Keratinocyte (primary cell): ENCODE measurements around the gene ATPAF1. TPM values are rescaled to one million over a fixed set of nuclear protein-coding genes. Genes with fewer than 3 reads are reported as not detected.

Source experiments
- DNase-seq: peaks from one replicate; pipeline ENCODE4 v3.0.0-alpha.2; 2011; ENCODE audit warnings: low read depth, missing footprints, low spot score
- FAIRE-seq: peaks from 2 replicates; lab custom pipeline; 2011; peaks lifted over from hg19 to GRCh38; lab: Jason Lieb, UNC
- H2AFZ ChIP-seq: 2 replicates; pipeline ENCODE4 v1.6.0; 2012; ENCODE audit warnings: low read length, control low read depth, inconsistent platforms; ENCODE audit not compliant: control insufficient read depth
- H3K27ac ChIP-seq: 2 replicates; pipeline ENCODE4 v1.5.1; 2011; ENCODE audit warnings: low read length; ENCODE audit not compliant: control insufficient read depth, insufficient read depth
- H3K27me3 ChIP-seq: 3 replicates; pipeline ENCODE4 v1.6.0; 2011; ENCODE audit warnings: low read length; ENCODE audit not compliant: control insufficient read depth, insufficient read depth; ENCODE audit errors: extremely low read depth
- H3K36me3 ChIP-seq, 2 experiments: 2 replicates in 1 of 2; 3 replicates in 1 of 2; pipeline ENCODE4 v1.5.1; 2011; ENCODE audit warnings: low read length in 2 of 2, mild to moderate bottlenecking in 1 of 2; ENCODE audit not compliant: control insufficient read depth in 2 of 2, insufficient read depth in 2 of 2; ENCODE audit errors: extremely low read depth in 1 of 2
- H3K4me1 ChIP-seq: 3 replicates; pipeline ENCODE4 v1.5.1; 2011; ENCODE audit warnings: low read length; ENCODE audit not compliant: control insufficient read depth, insufficient read depth; ENCODE audit errors: extremely low read depth
- H3K4me2 ChIP-seq: 3 replicates; pipeline ENCODE4 v1.6.0; 2011; ENCODE audit warnings: low read depth, low read length; ENCODE audit not compliant: control insufficient read depth, insufficient read depth; ENCODE audit errors: extremely low read depth
- H3K4me3 ChIP-seq, 3 experiments: fragments of 200-600 bp in 1 of 3; sonication (generic) in 1 of 3; 2 replicates in 2 of 3; 3 replicates in 1 of 3; pipeline ENCODE4 v1.5.1; 2011 to 2016; ENCODE audit warnings: low read length in 3 of 3, mild to moderate bottlenecking in 3 of 3, control low read depth in 2 of 3, inconsistent platforms in 1 of 3, low read depth in 1 of 3, mixed read lengths in 1 of 3, mixed run types in 1 of 3, moderate library complexity in 1 of 3; ENCODE audit not compliant: control insufficient read depth in 2 of 3, insufficient read depth in 2 of 3; ENCODE audit errors: extremely low read depth in 1 of 3
- H3K79me2 ChIP-seq: 2 replicates; pipeline ENCODE4 v1.6.0; 2012; ENCODE audit warnings: low read length; ENCODE audit not compliant: control insufficient read depth, insufficient read depth
- H3K9ac ChIP-seq: 3 replicates; pipeline ENCODE4 v1.6.0; 2011; ENCODE audit warnings: low read length; ENCODE audit not compliant: control insufficient read depth, insufficient read depth; ENCODE audit errors: extremely low read depth
- H3K9me1 ChIP-seq: 3 replicates; pipeline ENCODE4 v1.6.0; 2011; ENCODE audit warnings: low read length; ENCODE audit not compliant: control insufficient read depth, insufficient read depth; ENCODE audit errors: extremely low read depth
- H3K9me3 ChIP-seq: 2 replicates; pipeline ENCODE4 v1.5.1; 2012; ENCODE audit warnings: low read depth, low read length; ENCODE audit not compliant: control insufficient read depth
- H4K20me1 ChIP-seq: 3 replicates; pipeline ENCODE4 v1.6.0; 2011; ENCODE audit warnings: low read length; ENCODE audit not compliant: control insufficient read depth, insufficient read depth; ENCODE audit errors: extremely low read depth
- EZH2 ChIP-seq: IDR thresholded peaks from one replicate; pipeline ENCODE4 v1.6.1; 2012; ENCODE audit warnings: inconsistent platforms, mild to moderate bottlenecking, low read length, moderate library complexity
- dilution Hi-C: fragments of 300-500 bp; cut with MboI; formaldehyde crosslinking; loops from one replicate; pipeline ENCODE4 v1.7.0; 2020; ENCODE audit warnings: low sequenced_read_pairs; ENCODE audit not compliant: extremely low pct_ligation_motif_present
- polyA plus RNA-seq, 5 experiments: library from polyadenylated mRNA; depleted of rRNA in 3 of 5; stranded (reverse) in 3 of 5; stranded (forward) in 1 of 5; unstranded in 1 of 5; fragments of >200 nt; gene quantifications; 1 replicate in 1 of 5; 2 replicates in 3 of 5; 3 replicates in 1 of 5; pipeline versions ENCODE4 v1.2.1 to v1.2.3, GENCODE V29; 2011 to 2012; ENCODE audit warnings: missing spikeins in 2 of 5, low read depth in 1 of 5, low replicate concordance in 1 of 5
- TF ChIP-seq, protein P1 (sequence below), 3 experiments: IDR thresholded peaks in 1 of 3; conservative IDR thresholded peaks in 1 of 3; optimal IDR thresholded peaks in 1 of 3; 2 replicates in 2 of 3; 3 replicates in 1 of 3; pipeline versions ENCODE3 to v1.5.1; 2011; ENCODE audit warnings: low read length in 3 of 3, mild to moderate bottlenecking in 3 of 3, moderate library complexity in 2 of 3, control low read depth in 1 of 3, inconsistent platforms in 1 of 3; ENCODE audit not compliant: insufficient read depth in 2 of 3; ENCODE audit errors: extremely low read depth in 1 of 3

The ATPAF1 gene
- polyA plus RNA-seq, 1 donor (not counting 4 experiments of a cell fraction or from before 2014, with no cell fraction given) = 55.6 TPM

DNA sequence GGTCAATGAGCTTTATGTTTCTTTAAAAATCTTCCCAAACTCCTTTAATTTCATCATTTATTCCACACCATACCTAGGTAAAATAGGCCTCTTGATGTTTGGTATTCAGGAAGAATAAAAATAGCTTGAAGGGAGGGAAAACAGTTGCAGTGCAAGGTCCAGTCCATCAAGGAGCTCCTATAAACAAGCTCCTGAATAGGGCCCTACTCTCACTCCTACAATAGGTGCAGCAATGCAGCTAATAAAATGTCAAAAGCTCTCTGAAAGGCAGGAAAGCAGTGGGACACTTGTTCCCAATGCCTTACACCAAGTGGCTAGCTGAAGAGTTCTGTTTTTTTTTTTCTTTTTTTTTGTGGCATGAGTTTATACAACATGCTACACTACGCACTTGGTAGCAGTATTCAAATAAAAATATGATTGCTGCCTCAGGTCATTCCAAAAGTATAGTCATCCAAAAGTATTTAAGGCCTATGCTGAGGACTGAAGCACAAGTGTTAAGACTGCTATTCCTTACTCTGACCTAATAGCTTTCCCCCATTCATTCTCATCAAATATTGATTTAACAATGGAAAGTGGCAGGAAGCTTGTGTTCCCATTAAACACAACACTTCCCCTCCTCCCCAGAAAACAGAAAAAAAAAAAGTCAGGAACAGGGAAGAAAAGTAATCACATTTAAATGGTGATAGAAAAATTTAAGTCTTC is 13.3 kb upstream of the ATPAF1 start:
- Histone ChIP-seq H3K27me3 (no peaks in the 10 kb centered on the region), H3K9ac (no peak overlapping the region), H2AFZ (no peak overlapping the region), H3K9me1 (no peaks in the 10 kb centered on the region), H3K4me2 (no peak overlapping the region), H3K9me3 (no peaks in the 10 kb centered on the region), H3K4me1 (no peaks in the 10 kb centered on the region), H3K27ac (no peak overlapping the region), H3K79me2 (no peaks in the 10 kb centered on the region), H3K36me3 (peaks cover 18 to 31% of the 10 kb centered on the region in 2 experiments), H3K4me3 (no peak overlapping the region), H4K20me1 (no peaks in the 10 kb centered on the region)
- DNase-seq (no peak), FAIRE-seq (no peak)
- dilution Hi-C loops = no loop called here
- no peak for TF ChIP-seq EZH2
- TF ChIP-seq, protein P1, sequence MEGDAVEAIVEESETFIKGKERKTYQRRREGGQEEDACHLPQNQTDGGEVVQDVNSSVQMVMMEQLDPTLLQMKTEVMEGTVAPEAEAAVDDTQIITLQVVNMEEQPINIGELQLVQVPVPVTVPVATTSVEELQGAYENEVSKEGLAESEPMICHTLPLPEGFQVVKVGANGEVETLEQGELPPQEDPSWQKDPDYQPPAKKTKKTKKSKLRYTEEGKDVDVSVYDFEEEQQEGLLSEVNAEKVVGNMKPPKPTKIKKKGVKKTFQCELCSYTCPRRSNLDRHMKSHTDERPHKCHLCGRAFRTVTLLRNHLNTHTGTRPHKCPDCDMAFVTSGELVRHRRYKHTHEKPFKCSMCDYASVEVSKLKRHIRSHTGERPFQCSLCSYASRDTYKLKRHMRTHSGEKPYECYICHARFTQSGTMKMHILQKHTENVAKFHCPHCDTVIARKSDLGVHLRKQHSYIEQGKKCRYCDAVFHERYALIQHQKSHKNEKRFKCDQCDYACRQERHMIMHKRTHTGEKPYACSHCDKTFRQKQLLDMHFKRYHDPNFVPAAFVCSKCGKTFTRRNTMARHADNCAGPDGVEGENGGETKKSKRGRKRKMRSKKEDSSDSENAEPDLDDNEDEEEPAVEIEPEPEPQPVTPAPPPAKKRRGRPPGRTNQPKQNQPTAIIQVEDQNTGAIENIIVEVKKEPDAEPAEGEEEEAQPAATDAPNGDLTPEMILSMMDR (optimal IDR thresholded peaks at IDR 0.05 in 1 of 3, IDR thresholded peaks at IDR 0.05 in 1 of 3, conservative IDR thresholded peaks at IDR 0.05 in 1 of 3; ENCODE audit: extremely low read depth in 1 of 3, insufficient read depth in 2 of 3, low read length in 3 of 3) = no peak

DNA sequence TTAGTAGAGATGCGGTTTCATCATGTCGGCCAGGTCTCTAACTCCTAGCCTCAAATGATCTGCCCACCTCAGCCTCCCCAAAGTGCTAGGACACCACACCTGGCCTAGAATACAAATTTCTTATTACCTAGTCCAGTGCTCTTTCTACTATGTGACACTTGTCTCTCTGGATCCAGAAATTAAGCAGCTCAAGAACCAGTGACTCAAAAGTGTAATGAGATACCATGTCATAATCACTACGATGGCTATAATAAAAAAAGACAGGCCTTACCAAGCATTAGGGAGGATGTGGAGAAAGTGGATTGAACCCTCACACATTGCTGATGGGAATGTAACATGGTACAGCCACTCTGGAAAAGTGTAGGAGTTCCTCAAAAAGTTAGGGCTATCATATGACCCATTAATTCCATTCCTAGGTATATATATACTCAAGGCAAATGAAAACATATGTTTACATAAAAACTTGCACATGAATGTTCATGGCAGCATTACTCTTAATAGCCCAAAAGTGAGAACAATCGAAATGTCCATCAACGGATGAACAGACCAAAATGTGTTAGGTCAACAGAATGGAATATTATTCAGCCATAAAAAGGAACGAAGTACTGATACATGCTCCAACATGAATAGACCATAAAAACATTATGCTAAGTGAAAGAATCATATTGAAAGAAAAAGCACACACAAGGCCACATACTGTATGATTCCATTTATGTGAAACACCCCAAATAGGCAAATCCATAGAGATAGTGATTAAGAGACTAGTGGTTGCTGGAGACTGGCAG is 11.8 kb upstream of the ATPAF1 start:
- H3K27ac ChIP-seq = no peak overlapping the region
- no peaks in the 10 kb centered on the region for H3K9me1 ChIP-seq
- peaks cover 20 to 36% of the 10 kb centered on the region in 2 experiments for H3K36me3 ChIP-seq
- H3K27me3 ChIP-seq = no peaks in the 10 kb centered on the region
- H4K20me1 ChIP-seq = no peaks in the 10 kb centered on the region
- DNase-seq (no peak), FAIRE-seq (no peak)
- H3K4me2 ChIP-seq = no peak overlapping the region
- no peak overlapping the region for H3K9ac ChIP-seq
- no peaks in the 10 kb centered on the region for H3K79me2 ChIP-seq
- dilution Hi-C loops = no loop called here
- no peak overlapping the region for H3K4me3 ChIP-seq
- no peak for TF ChIP-seq EZH2
- TF ChIP-seq, protein P1 (optimal IDR thresholded peaks at IDR 0.05 in 1 of 3, IDR thresholded peaks at IDR 0.05 in 1 of 3, conservative IDR thresholded peaks at IDR 0.05 in 1 of 3; ENCODE audit: extremely low read depth in 1 of 3, insufficient read depth in 2 of 3, low read length in 3 of 3) = no peak
- H3K4me1 ChIP-seq = no peaks in the 10 kb centered on the region
- no peak overlapping the region for H2AFZ ChIP-seq
- H3K9me3 ChIP-seq = no peaks in the 10 kb centered on the region
